Measurements from ENCODE around the gene USP35. TPM values are rescaled to one million over a fixed set of nuclear protein-coding genes. Genes with fewer than 3 reads are reported as not detected.

USP35 gene
- total and polyA plus RNA-seq, 5 donors from 2014 or later = 0.11 to 15.0 (median 0.52) TPM

DNA sequence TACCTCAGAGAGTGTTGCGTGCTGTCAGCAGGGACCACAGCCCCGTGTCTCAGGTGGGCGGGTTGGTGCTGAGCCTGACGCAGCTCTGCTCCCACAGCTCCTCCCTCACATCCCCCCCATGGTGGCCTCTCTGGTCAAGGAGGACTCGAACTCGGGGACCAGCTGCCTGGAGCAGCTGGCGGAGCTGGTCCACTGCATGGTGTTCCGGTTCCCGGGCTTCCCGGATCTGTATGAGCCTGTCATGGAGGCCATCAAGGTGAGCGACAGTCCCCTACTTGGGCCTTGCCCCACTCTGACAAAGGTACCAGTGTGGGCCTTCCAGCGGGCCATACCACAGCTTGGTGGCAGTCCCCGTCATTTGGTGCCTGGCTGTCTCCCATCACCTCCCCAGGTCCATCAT is 11.8 kb downstream of the USP35 start:
- Histone ChIP-seq H3K4me3 (ENCODE audit: low read depth, low read length) (no peak overlapping the region), H3K36me3 (ENCODE audit: control insufficient read depth, insufficient read depth, low read length) (peaks cover 2% of the 10 kb centered on the region), H3K9me3 (ENCODE audit: control insufficient read depth in 2 of 2, low read length in 2 of 2) (no peaks in the 10 kb centered on the region), H3K27me3 (ENCODE audit: control insufficient read depth, insufficient read depth, low read length) (no peaks in the 10 kb centered on the region), H3K27ac (ENCODE audit: insufficient read depth, low read length, poor library complexity, severe bottlenecking) (no peak overlapping the region), H3K4me1 (ENCODE audit: control insufficient read depth, insufficient read depth, low read length, poor library complexity, severe bottlenecking) (peaks cover 28% of the 10 kb centered on the region)
- Mint-ChIP-seq H3K4me3 (no peak overlapping the region), H3K9me3 (no peaks in the 10 kb centered on the region), H3K27ac (peak overlapping the region; percentile 94 to 99 (median 94)), H3K36me3 (peaks cover 5% of the 10 kb centered on the region), H3K4me1 (peaks cover 19 to 51% (median 28%) of the 10 kb centered on the region in 4 donors), H3K27me3 (no peaks in the 10 kb centered on the region)
- ATAC-seq (ENCODE audit: low read depth in 2 of 2) (no peak), DNase-seq (no peak)

DNA sequence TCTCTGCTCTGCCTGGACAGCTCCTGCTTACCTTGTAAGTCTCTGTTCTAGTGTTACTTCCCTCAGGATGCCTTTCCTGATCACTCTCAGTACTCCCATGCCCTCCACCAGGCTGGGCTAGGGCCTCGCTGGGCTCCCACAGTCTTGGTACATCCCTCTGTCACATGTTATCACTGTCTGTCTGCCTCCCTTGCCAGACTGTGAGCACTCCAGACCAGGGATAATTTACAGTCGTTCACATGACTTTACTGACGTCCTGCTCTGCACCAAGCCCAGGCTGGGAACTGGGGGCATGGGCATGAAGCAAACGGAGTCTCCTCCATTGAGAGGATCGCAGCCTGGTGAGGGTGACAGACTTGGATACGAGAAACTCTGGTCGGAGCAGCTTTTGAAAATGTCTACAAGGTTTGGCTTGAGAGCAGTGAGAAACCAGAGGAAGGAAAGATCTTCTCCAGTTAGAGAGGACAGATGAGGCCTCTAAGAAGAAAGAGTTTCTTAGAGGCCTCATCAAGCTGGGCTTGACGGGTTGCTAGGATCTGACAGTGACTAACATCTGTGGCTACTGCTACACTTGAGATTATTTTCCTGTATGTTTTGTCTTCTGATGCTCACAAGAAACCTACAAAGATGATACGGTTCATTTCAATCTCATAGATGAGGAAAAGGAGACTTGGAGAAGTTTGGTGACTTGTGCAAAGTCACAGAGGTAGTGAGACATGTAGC is 12.5 kb downstream of the USP35 start:
- H3K4me1 ChIP-seq (ENCODE audit: control insufficient read depth, insufficient read depth, low read length, poor library complexity, severe bottlenecking) = peaks cover 28% of the 10 kb centered on the region
- DNase-seq = no peak
- no peak for ATAC-seq (ENCODE audit: low read depth in 2 of 2)
- peaks cover 2% of the 10 kb centered on the region for H3K36me3 ChIP-seq (ENCODE audit: control insufficient read depth, insufficient read depth, low read length)
- Mint-ChIP-seq H3K27ac (peak overlapping the region; percentile 94 to 99 (median 94)), H3K9me3 (no peaks in the 10 kb centered on the region), H3K36me3 (peaks cover 5% of the 10 kb centered on the region), H3K4me3 (peak overlapping the region; percentile 64 to 87 (median 68)), H3K4me1 (peaks cover 19 to 52% (median 28%) of the 10 kb centered on the region in 4 donors), H3K27me3 (no peaks in the 10 kb centered on the region)
- H3K4me3 ChIP-seq (ENCODE audit: low read depth, low read length) = no peak overlapping the region
- no peaks in the 10 kb centered on the region for H3K27me3 ChIP-seq (ENCODE audit: control insufficient read depth, insufficient read depth, low read length)
- peak overlapping the region; percentile 83 for H3K27ac ChIP-seq (ENCODE audit: insufficient read depth, low read length, poor library complexity, severe bottlenecking)
- no peaks in the 10 kb centered on the region for H3K9me3 ChIP-seq (ENCODE audit: control insufficient read depth in 2 of 2, low read length in 2 of 2)

DNA sequence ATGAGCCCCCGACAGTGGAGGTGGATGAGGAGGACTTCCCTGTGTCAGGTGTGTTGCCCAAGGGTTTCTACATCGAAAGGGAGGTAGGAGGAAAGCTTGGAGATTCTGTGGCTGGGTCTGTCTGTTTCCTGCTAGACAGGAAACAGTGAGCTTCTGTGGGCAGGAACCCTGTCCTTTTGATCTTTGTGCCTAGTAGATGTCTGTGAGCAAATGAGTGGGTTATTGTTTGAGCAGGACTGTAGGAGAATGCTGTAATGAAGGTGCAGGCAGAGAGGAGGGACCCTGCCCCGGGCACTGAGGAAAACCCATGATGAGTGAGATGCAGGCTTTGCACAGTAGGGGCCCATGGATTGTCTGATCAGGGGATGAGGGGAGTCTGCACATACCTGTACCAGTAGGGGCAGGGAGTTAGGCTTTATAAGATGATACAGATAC is 14.0 kb downstream of the USP35 start:
- Histone ChIP-seq H3K9me3 (ENCODE audit: control insufficient read depth in 2 of 2, low read length in 2 of 2) (no peaks in the 10 kb centered on the region), H3K36me3 (ENCODE audit: control insufficient read depth, insufficient read depth, low read length) (peaks cover 2% of the 10 kb centered on the region), H3K27me3 (ENCODE audit: control insufficient read depth, insufficient read depth, low read length) (no peaks in the 10 kb centered on the region), H3K4me1 (ENCODE audit: control insufficient read depth, insufficient read depth, low read length, poor library complexity, severe bottlenecking) (peaks cover 28% of the 10 kb centered on the region), H3K27ac (ENCODE audit: insufficient read depth, low read length, poor library complexity, severe bottlenecking) (peak overlapping the region; percentile 83), H3K4me3 (ENCODE audit: low read depth, low read length) (peak overlapping the region; percentile 82)
- Mint-ChIP-seq H3K4me1 (peaks cover 19 to 54% (median 27%) of the 10 kb centered on the region in 4 donors), H3K4me3 (peak overlapping the region; percentile 66 to 87 (median 86)), H3K27me3 (no peaks in the 10 kb centered on the region), H3K9me3 (no peaks in the 10 kb centered on the region), H3K27ac (peak overlapping the region; percentile 94 to 99 (median 94)), H3K36me3 (peaks cover 6% of the 10 kb centered on the region)
- ATAC-seq (ENCODE audit: low read depth in 2 of 2) (peak; percentile 85), DNase-seq (peak; percentile 51 to 87 (median 72))

DNA sequence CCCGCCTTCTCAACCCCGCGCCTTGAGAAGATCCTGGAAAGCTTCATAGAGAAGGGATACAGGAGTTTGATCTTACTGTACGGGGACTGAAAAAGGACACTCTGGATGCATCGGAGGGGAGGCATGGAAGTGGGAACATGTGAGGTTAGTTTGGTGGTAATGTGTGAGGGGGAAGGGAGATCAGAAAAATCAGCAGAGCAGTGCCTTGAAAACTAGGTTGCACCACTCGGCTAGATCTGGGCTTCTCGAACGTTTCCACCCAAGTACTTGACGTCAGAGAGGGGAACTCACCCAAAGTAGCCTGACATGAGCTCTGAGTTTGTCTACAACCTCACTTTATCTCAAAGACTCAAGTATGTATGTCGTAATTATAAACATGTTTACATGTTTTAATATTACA is 14.5 kb downstream of the USP35 start:
- Histone ChIP-seq H3K4me1 (ENCODE audit: control insufficient read depth, insufficient read depth, low read length, poor library complexity, severe bottlenecking) (peaks cover 28% of the 10 kb centered on the region), H3K36me3 (ENCODE audit: control insufficient read depth, insufficient read depth, low read length) (peaks cover 2% of the 10 kb centered on the region), H3K27ac (ENCODE audit: insufficient read depth, low read length, poor library complexity, severe bottlenecking) (peak overlapping the region; percentile 83), H3K9me3 (ENCODE audit: control insufficient read depth in 2 of 2, low read length in 2 of 2) (no peaks in the 10 kb centered on the region), H3K4me3 (ENCODE audit: low read depth, low read length) (peak overlapping the region; percentile 82), H3K27me3 (ENCODE audit: control insufficient read depth, insufficient read depth, low read length) (no peaks in the 10 kb centered on the region)
- ATAC-seq (ENCODE audit: low read depth in 2 of 2) (peak; percentile 79 to 80), DNase-seq (peak; percentile 49 to 82 (median 73))
- peak overlapping the region; percentile 94 to 99 (median 94) for H3K27ac Mint-ChIP-seq
- no peaks in the 10 kb centered on the region for H3K9me3 Mint-ChIP-seq
- peaks cover 19 to 54% (median 27%) of the 10 kb centered on the region in 4 donors for H3K4me1 Mint-ChIP-seq
- peak overlapping the region; percentile 66 to 87 (median 86) for H3K4me3 Mint-ChIP-seq
- peaks cover 10% of the 10 kb centered on the region for H3K36me3 Mint-ChIP-seq
- H3K27me3 Mint-ChIP-seq = no peaks in the 10 kb centered on the region

DNA sequence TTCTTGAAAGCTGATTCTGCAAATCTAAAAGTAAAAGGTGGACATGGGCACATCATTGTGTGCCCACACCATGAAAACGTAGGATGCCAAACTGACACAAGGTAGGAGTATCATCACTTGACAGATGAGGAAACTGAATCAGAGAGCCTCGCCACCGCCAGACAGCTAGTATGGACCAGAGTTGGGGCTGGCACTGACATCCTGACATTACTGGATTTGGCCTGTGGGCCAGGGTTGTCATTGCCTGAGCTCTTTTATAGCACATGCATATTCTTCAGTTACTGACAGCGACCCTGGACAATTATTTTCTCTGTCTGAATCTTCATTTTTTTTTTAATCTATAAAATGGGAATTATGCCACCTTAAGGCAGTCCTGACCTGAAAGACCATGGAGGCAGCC is 16.5 kb downstream of the USP35 start:
- Histone ChIP-seq H3K27me3 (ENCODE audit: control insufficient read depth, insufficient read depth, low read length) (no peaks in the 10 kb centered on the region), H3K4me1 (ENCODE audit: control insufficient read depth, insufficient read depth, low read length, poor library complexity, severe bottlenecking) (peaks cover 28% of the 10 kb centered on the region), H3K4me3 (ENCODE audit: low read depth, low read length) (no peak overlapping the region), H3K9me3 (ENCODE audit: control insufficient read depth in 2 of 2, low read length in 2 of 2) (no peaks in the 10 kb centered on the region), H3K36me3 (ENCODE audit: control insufficient read depth, insufficient read depth, low read length) (peaks cover 7% of the 10 kb centered on the region), H3K27ac (ENCODE audit: insufficient read depth, low read length, poor library complexity, severe bottlenecking) (no peak overlapping the region)
- no peaks in the 10 kb centered on the region for H3K9me3 Mint-ChIP-seq
- no peak overlapping the region for H3K4me3 Mint-ChIP-seq
- DNase-seq (no peak), ATAC-seq (ENCODE audit: low read depth in 2 of 2) (no peak)
- H3K4me1 Mint-ChIP-seq = peaks cover 14 to 49% (median 29%) of the 10 kb centered on the region in 4 donors
- no peaks in the 10 kb centered on the region for H3K27me3 Mint-ChIP-seq
- peaks cover 21% of the 10 kb centered on the region for H3K36me3 Mint-ChIP-seq
- H3K27ac Mint-ChIP-seq = peak overlapping the region; percentile 68 to 98 (median 94)

DNA sequence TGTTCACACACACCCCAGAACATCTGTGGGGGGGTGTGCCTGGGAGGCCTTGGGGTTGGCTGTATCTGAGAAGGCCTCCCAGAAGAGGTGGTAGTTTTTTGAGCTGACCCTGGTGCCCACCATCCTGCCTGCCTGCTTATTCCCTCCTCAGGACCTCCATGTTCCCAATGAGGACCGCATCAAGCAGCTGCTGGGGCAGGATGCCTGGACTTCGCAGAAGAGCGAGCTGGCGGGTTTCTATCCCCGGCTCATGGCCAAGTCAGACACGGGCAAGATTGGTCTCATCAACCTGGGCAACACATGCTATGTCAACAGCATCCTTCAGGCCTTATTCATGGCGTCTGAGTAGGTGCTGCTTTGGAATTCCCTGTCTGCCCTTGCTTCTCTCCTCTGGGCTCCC is 17.0 kb downstream of the USP35 start:
- Histone ChIP-seq H3K9me3 (ENCODE audit: control insufficient read depth in 2 of 2, low read length in 2 of 2) (no peaks in the 10 kb centered on the region), H3K27me3 (ENCODE audit: control insufficient read depth, insufficient read depth, low read length) (no peaks in the 10 kb centered on the region), H3K4me3 (ENCODE audit: low read depth, low read length) (no peak overlapping the region), H3K4me1 (ENCODE audit: control insufficient read depth, insufficient read depth, low read length, poor library complexity, severe bottlenecking) (peaks cover 27% of the 10 kb centered on the region), H3K36me3 (ENCODE audit: control insufficient read depth, insufficient read depth, low read length) (peaks cover 10% of the 10 kb centered on the region), H3K27ac (ENCODE audit: insufficient read depth, low read length, poor library complexity, severe bottlenecking) (no peak overlapping the region)
- Mint-ChIP-seq H3K9me3 (no peaks in the 10 kb centered on the region), H3K27me3 (no peaks in the 10 kb centered on the region), H3K4me3 (no peak overlapping the region), H3K36me3 (peaks cover 25% of the 10 kb centered on the region), H3K4me1 (peaks cover 14 to 49% (median 29%) of the 10 kb centered on the region in 4 donors), H3K27ac (peak overlapping the region in 1 of 3 donors; percentile 52)
- DNase-seq (no peak), ATAC-seq (ENCODE audit: low read depth in 2 of 2) (no peak)

DNA sequence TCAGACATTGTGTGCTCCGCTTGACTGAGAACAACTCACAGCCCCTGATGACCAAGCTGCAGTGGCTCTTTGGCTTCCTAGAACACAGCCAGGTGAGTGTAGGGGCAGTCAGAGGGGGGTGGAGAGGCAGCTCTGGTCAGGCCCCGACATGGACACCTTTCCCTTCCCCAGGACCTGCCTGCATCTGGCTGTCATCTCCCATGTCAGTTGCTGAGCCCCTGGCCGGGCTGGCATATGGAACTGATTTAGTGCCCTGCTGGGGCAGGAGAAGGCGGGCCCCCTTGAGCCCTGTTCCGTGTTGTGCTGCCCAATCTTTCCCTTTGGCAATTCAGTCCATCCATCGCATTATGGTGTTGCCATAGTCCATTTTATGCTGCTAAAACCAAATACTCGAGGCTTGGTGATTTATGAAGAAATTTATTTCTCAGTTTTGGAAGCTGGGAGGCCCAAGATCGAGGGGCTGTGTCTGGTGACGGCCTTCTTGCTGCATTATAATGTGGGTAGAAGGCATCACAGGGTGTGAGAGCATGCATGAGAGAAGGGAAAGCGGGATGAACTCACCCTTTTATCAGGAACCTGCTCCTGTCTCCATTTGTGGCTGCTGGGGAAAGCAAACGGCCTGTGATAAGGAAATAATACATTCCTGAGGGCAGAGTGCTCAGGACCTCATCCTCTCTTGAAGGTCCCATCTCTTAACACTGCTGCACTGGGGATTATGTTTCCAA is 19.0 kb downstream of the USP35 start:
- Mint-ChIP-seq H3K27ac (no peak overlapping the region), H3K9me3 (peaks cover 0 to 1% (median 0%) of the 10 kb centered on the region in 7 donors)

More for the DNA sequence above, 19.0 kb downstream of the USP35 start:
- H3K4me1 ChIP-seq (ENCODE audit: control insufficient read depth, insufficient read depth, low read length, poor library complexity, severe bottlenecking) = peaks cover 12% of the 10 kb centered on the region
- no peaks in the 10 kb centered on the region for H3K27me3 ChIP-seq (ENCODE audit: control insufficient read depth, insufficient read depth, low read length)
- no peak overlapping the region for H3K4me3 ChIP-seq (ENCODE audit: low read depth, low read length)
- DNase-seq (no peak), ATAC-seq (ENCODE audit: low read depth in 2 of 2) (no peak)
- no peaks in the 10 kb centered on the region for H3K9me3 ChIP-seq (ENCODE audit: control insufficient read depth in 2 of 2, low read length in 2 of 2)
- no peaks in the 10 kb centered on the region for H3K27me3 Mint-ChIP-seq
- H3K27ac ChIP-seq (ENCODE audit: insufficient read depth, low read length, poor library complexity, severe bottlenecking) = no peak overlapping the region
- H3K4me3 Mint-ChIP-seq = no peak overlapping the region
- H3K36me3 ChIP-seq (ENCODE audit: control insufficient read depth, insufficient read depth, low read length) = peaks cover 9% of the 10 kb centered on the region
- peaks cover 32% of the 10 kb centered on the region for H3K36me3 Mint-ChIP-seq
- peaks cover 4 to 37% (median 20%) of the 10 kb centered on the region in 4 donors for H3K4me1 Mint-ChIP-seq
